ENCODE data around the gene JPT2. TPM values are rescaled to one million over a fixed set of nuclear protein-coding genes. Genes with fewer than 3 reads are reported as not detected.

JPT2 gene
- total RNA-seq, 1 donor from 2014 or later, result 53.1 TPM

GRCh38 chr16:1633310-1633709 is 44.8 kb upstream of the JPT2 start:
- TF ChIP-seq CTCF (IDR thresholded peaks at IDR 0.05), result no peak
- intact Hi-C loops (cut with DNase I), result no loop called here

GRCh38 chr16:1634541-1634940 is 43.5 kb upstream of the JPT2 start:
- no peak for DNase-seq
- H3K9me3 ChIP-seq, result no peaks in the 10 kb centered on the region
- H3K27ac ChIP-seq, result no peak overlapping the region
- ATAC-seq, result no peak
- no peaks in the 10 kb centered on the region for H3K4me1 ChIP-seq
- no peak for TF ChIP-seq CTCF (IDR thresholded peaks at IDR 0.05)
- no peak overlapping the region for H3K4me3 ChIP-seq
- H3K36me3 ChIP-seq, result peaks cover 96% of the 10 kb centered on the region
- H3K27me3 ChIP-seq (ENCODE audit: low read depth), result no peaks in the 10 kb centered on the region
- intact Hi-C loops (cut with DNase I), result no loop called here

More at GRCh38 chr16:1633310-1633709, 44.8 kb upstream of the JPT2 start:
- ATAC-seq, result no peak
- no peak overlapping the region for H3K27ac ChIP-seq
- H3K4me3 ChIP-seq, result no peak overlapping the region
- peaks cover 96% of the 10 kb centered on the region for H3K36me3 ChIP-seq
- no peak for DNase-seq
- H3K9me3 ChIP-seq, result no peaks in the 10 kb centered on the region
- no peaks in the 10 kb centered on the region for H3K27me3 ChIP-seq (ENCODE audit: low read depth)
- H3K4me1 ChIP-seq, result no peaks in the 10 kb centered on the region

GRCh38 chr16:1635070-1635469 is 43.0 kb upstream of the JPT2 start:
- peaks cover 96% of the 10 kb centered on the region for H3K36me3 ChIP-seq
- no peaks in the 10 kb centered on the region for H3K9me3 ChIP-seq
- ATAC-seq, result no peak
- H3K4me3 ChIP-seq, result no peak overlapping the region
- no peak overlapping the region for H3K27ac ChIP-seq
- no peaks in the 10 kb centered on the region for H3K27me3 ChIP-seq (ENCODE audit: low read depth)
- DNase-seq, result no peak
- no peak for TF ChIP-seq CTCF (IDR thresholded peaks at IDR 0.05)
- intact Hi-C loops (cut with DNase I), result no loop called here
- no peaks in the 10 kb centered on the region for H3K4me1 ChIP-seq

- no peaks in the 10 kb centered on the region for H3K9me3 ChIP-seq
- peaks cover 96% of the 10 kb centered on the region for H3K36me3 ChIP-seq
- no peaks in the 10 kb centered on the region for H3K27me3 ChIP-seq (ENCODE audit: low read depth)
- no peak for ATAC-seq
- no peak overlapping the region for H3K27ac ChIP-seq
- no peak for DNase-seq
- TF ChIP-seq CTCF (IDR thresholded peaks at IDR 0.05), result no peak
- intact Hi-C loops (cut with DNase I), result no loop called here
- no peak overlapping the region for H3K4me3 ChIP-seq
- peaks cover 7% of the 10 kb centered on the region for H3K4me1 ChIP-seq
Observed at GRCh38 chr16:1637526-1637925, 40.6 kb upstream of the JPT2 start.

- no peak for DNase-seq
- H3K4me3 ChIP-seq, result no peak overlapping the region
- H3K27me3 ChIP-seq (ENCODE audit: low read depth), result no peaks in the 10 kb centered on the region
- no peak for TF ChIP-seq CTCF (IDR thresholded peaks at IDR 0.05)
- ATAC-seq, result no peak
- H3K36me3 ChIP-seq, result peaks cover 94% of the 10 kb centered on the region
- peaks cover 7% of the 10 kb centered on the region for H3K4me1 ChIP-seq
- intact Hi-C loops (cut with DNase I), result no loop called here
- no peaks in the 10 kb centered on the region for H3K9me3 ChIP-seq
- H3K27ac ChIP-seq, result no peak overlapping the region
Observed at GRCh38 chr16:1638757-1639156, 39.3 kb upstream of the JPT2 start.

GRCh38 chr16:1639282-1639681 is 38.8 kb upstream of the JPT2 start:
- ATAC-seq, result no peak
- Histone ChIP-seq H3K27ac (no peak overlapping the region), H3K4me1 (peaks cover 7% of the 10 kb centered on the region), H3K27me3 (ENCODE audit: low read depth) (no peaks in the 10 kb centered on the region), H3K9me3 (no peaks in the 10 kb centered on the region), H3K4me3 (no peak overlapping the region), H3K36me3 (peaks cover 94% of the 10 kb centered on the region)
- DNase-seq, result no peak
- TF ChIP-seq CTCF (IDR thresholded peaks at IDR 0.05), result no peak
- intact Hi-C loops (cut with DNase I), result no loop called here

Measured in lower lobe of right lung (tissue), 2 donors.